AG09309 (cell line): ENCODE results near the gene LRP8.

Source experiments
- DNase-seq: peaks from one replicate; pipeline ENCODE4 v3.0.0-alpha.2; 2010; ENCODE audit warnings: low read depth
- H3K4me3 ChIP-seq: 2 replicates; pipeline ENCODE4 v1.5.1; 2011; ENCODE audit warnings: mild to moderate bottlenecking, low read depth, low read length, moderate library complexity; ENCODE audit not compliant: control insufficient read depth
- CTCF ChIP-seq: IDR thresholded peaks from 2 replicates; pipeline ENCODE4 v1.5.1; 2011; ENCODE audit warnings: mild to moderate bottlenecking, low read depth, low read length, inconsistent platforms; ENCODE audit not compliant: insufficient read depth, control insufficient read depth; ENCODE audit errors: missing control alignments

LRP8 gene

GRCh38 chr1:53203466-53203865 is 124.4 kb downstream of the LRP8 start:
- DNase-seq, result no peak
- no peak for TF ChIP-seq CTCF
- H3K4me3 ChIP-seq, result no peak overlapping the region

DNA sequence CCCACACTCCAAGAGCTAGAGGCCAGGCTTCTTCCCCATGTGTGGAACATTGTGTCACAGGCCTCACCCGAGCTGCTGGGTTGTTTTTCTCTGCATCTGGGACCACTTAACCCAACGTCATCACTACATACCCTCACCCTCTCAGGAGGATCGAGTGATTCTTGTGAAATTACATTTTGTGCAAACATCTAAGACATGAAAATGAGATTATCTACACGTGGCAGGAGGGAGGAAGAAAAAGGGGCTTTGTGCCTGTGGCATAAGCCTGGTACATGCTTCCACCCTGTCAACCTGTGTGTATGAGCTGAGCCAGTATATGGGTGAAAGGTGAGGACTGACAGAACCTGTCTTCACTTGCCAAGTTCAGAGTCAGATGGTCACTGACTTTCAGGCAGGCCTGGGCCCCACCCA is 129.6 kb downstream of the LRP8 start:
- H3K4me3 ChIP-seq, result no peak overlapping the region
- no peak for TF ChIP-seq CTCF
- peak; percentile 54 for DNase-seq

DNA sequence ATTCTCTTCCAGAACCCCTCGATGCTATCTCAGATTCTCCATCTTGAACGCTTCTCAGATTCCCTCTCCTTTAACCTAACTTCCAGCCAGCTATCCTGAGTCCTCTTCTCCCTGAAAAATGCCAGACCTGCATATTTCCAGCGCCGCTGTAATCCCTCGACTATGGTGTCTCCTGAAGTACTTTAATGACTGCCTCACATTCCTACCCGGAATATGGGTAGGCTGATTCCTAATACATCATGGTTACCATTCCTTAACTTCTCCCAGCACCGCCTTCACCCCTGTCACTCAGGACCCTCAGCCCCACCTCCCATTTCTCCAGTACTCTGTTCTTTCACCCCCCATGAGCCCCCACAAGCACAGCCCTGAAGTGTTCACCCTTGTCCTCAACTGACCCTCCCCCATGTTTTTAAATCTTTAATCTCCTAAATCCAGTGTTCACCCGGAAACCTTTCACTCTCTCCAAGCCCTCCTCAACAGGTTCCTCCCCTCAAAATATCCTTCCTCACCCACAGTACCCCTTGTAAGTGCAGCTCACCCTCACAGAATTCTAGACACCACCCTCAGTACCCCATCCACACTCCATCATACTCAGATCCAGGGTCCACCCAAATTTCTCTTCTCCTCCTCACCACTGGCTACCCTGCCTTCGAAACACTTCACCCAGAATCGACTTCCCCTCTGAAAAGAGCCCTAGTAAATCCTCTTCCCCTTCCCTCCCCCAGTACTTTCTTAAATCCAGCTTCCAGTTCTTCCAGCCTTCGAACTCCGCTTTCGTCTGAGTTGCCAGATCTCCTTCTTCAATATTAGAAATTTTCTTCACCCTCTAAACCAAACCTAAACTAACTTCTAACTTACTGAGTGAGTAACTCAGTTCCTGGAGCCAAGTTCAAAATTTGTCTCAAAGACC is 130.3 kb downstream of the LRP8 start:
- TF ChIP-seq CTCF, result no peak
- H3K4me3 ChIP-seq, result peak overlapping the region; percentile 93
- DNase-seq, result no peak

- peak; percentile 74 for DNase-seq
- no peak for TF ChIP-seq CTCF
Measured at GRCh38 chr1:53196485-53197290, 131.2 kb downstream of the LRP8 start, which contains the start of gene CPT2. Gene CPT2 (plus strand): TSS chr1:53196824. CDS start chr1:53196944, 120 bp downstream.

DNA sequence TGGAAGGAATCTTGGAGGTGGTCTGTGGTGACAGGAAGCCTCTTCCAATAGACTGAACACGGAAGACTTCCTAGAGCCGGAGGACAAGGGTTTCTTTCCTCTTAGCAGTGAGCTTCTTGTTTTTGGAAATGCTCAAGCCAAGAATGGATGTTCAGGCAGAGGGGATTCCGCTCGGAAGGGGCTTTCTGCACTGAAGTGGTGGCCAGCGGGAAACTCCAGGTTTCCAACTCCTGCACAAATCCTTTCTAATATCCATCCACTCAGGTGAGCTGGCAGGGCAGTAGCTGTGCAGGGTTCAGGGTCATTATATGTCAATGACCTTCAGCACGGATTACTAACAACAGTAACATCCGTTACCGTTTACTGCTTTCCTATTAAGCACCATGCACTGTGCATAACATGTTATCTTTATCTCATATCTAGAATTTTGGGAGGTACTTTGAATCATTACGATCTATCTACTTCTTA is 131.8 kb downstream of the LRP8 start:
- no peak for DNase-seq
- no peak for TF ChIP-seq CTCF
- peak overlapping the region; percentile 93 for H3K4me3 ChIP-seq

More at GRCh38 chr1:53196485-53197290, 131.2 kb downstream of the LRP8 start, which contains the start of gene CPT2:
- H3K4me3 ChIP-seq, result peak within 1 kb of the TSS; percentile 93

GRCh38 chr1:53195246-53196016 is 132.4 kb downstream of the LRP8 start:
- DNase-seq, result no peak
- TF ChIP-seq CTCF, result no peak
- no peak overlapping the region for H3K4me3 ChIP-seq
